GM21526 (cell line): Measurements from ENCODE around the gene SOS2.
"Not testable (repeated sequence)": the region's sequence is repeated elsewhere in the genome, so short reads cannot be mapped to it uniquely, and the experiment has no call there.

Experiments
- ATAC-seq: cut with Tn5 transposase; IDR thresholded peaks from one replicate; pipeline ENCODE4 v1.9.1; 2021; ENCODE audit warnings: moderate library complexity; ENCODE audit not compliant: unreplicated experiment, low FRiP score

SOS2 gene

DNA sequence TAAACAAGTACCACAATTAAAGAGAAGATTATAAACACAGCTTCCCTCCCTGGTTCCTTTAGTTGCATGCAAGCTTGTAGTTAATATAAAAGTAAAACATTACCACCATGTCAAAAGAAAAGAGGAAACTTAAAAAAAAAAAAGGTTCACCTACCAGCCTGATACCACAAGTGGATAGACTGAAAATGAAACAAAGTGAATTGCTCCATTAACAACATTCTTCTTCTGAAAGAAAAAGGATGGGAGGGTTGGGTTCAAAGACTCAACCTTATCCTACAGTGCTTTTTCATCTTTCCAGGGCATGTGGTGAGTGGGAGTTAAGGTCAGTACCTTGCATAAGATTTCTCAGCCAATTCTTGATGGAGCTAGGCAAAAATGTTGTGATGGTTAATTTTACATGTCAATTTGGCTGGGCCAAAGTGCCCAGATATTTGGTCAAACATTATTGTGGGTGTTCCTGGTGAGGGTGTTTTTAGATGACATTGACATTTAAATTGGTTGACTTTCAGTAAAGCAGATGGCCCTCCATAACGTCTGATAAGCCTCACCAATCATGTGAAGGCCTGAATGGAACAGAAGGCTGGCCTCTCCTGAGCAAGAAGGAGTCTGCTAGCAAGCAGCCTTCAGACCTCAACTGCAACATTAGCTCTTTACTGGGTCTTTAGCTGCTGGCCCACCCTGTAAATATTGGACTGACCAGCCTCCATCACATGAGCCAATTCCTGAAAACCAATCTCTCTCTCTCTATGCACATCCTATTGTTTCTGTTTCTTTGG, 143.8 kb downstream of the SOS2 start:
- ATAC-seq = no peak

DNA sequence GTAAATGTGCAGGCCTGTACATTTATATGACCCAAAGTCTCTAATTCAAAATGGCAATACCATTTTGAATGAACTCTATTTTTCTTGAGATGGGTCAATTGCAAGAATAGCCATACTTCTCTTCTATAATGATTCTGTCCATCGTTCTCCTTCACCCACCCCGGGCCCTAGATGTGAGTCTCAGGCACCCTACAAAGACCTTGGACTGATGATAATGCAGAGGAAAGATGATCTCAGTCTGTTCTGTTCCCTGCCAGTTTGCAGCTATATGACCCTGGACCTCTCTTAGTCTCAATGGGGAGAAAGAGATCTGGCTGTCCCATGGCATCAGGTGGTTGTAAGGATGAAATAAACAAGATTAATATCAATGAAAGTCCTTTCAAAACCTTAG, 145.1 kb downstream of the SOS2 start:
- ATAC-seq = no peak

DNA sequence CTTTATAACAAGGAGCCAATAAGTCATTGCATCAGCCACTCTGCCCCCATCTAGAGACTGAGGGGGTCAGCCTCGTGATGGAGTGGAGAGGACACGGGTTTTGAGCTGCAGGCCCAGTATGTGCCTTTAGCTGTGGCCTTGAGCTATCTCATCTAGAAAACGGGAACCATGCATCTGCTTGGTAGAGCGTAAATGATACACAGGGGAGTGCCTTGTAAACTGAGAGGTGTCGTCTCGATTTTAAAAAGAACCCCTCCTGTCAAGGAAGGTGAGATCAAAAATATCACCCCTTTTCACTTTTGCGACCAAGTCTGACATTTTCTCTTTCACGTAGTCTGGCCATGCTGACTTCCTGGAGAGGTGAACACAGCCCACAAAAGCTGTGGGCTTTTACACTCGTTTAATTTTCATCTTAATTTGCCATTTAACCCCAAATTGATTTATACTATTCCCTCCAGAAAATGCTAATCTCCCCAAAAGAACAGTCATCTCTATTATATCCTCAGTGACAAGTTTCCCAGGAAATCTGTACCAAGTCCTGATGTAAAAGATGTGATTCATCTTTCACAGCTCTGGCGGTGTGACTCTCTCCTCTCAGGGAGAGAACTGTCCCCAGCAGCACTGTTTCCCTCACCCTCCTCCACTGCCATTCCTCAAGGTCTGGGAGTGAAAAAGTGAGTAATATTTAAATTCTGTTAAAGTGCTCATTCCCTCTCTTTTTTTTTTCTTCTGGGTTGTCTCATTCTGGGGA, 145.6 kb downstream of the SOS2 start:
- ATAC-seq = peak; percentile 56

DNA sequence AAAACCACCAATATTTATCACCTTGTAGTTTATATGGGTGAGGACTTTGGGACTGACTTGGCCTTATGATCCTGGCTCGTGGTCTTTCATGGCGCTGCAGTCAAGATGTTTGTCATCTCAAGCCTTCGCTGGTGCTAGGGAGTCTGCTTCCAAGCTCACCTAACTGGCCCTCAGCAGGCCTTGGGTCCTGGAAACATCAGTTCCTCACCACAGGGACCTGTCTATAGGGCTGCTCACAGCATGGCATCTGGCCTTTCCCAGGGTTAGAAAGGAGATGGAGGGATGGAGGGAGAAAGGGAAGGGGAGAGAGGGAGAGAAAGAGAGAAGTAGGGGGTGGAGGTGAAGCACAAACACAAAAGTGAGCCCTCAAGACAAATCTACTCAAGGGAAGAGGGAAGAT, 146.7 kb downstream of the SOS2 start:
- ATAC-seq = no peak

DNA sequence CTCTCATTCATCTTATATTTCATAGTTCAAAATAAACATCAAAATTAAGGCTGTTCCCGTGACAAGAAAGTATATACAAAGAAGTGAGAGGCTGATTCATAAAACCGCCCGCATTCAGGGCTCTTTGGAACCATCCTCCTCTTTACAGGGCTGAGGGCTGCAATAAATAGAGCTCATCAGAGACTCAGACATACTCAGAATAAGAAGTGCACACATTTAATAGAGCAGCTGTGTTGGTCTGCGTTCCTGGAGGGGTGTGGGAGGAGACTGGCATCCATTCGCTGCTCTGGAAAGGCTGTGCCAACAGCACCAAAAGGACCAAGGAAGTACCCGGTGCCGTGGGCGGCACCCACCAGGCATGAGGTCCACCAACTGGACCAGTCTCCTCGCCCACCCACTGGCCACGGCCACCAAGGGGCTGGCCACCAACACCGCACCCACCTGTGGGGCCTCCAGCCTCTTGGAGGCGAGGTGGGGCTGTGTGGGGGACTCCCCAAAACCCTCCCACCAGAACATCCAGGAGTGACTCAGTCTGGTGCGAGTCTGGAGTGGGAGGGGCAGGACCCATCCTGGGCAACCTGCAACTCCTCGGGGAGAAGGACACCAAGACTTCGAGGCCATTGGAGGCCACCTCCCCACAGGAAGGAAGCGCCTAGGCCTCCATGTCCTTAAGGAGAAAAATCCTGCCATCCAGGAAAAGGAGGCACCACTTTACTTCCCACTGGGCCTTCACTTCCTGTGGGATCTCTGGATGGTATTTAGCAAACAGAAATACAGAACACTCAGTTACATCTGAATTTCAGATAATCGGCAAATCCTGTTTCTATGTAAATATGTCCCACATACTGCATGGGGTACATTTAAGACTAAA, 147.7 kb downstream of the SOS2 start:
- ATAC-seq = peak; percentile 26

DNA sequence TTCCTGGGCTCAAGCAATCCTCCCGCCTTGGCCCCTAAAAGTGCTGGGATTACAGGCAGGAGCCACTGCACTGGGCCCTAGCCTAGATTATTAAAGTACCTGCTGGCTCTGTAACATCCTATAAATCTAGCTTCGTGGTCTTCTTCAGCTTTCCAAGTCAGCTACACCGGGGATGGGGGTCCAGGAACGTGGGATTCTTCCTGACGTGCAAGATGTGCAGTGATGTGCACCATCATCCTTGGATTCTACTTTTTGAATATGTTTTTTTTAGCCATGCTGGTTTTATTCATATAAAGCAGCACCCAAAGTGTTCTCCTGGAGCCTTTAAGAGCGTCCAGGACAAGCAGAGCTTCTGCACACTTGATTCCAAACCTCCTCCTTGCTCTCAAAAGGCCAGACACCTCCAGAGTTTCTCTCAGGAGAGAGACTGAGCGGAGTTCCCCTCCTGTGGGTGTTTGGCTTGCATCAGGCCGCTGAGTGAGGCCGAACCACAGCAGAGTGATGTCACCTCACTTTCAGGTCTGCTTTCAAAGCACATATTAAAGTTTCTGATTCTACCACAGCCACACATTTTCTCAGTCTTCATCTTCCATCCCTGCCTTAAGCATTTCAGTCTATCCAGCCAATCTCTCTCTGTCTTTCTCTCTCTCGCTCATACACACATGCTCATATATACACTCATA, 148.5 kb downstream of the SOS2 start:
- ATAC-seq = peak; percentile 70

DNA sequence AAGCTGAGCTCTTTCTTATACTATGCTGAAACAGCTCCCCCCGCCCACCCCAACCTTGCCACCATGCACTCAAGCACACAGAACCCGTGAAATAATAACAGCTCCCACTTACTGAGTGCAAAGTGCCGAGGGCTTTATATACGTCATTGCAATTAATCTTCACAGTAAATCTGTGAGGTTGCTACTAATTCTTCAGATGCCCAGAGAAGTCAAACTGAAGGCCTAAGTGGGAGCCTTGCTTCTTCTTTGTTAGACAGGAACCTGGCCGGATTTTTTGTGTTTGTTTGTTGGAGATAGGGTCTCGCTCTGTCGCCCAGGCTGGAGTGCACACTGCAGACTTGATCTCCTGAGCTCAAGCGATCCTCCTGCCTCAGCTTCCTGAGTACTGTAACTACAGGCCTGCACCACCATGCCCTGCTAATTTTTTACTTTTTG, 149.1 kb downstream of the SOS2 start:
- ATAC-seq = no peak

DNA sequence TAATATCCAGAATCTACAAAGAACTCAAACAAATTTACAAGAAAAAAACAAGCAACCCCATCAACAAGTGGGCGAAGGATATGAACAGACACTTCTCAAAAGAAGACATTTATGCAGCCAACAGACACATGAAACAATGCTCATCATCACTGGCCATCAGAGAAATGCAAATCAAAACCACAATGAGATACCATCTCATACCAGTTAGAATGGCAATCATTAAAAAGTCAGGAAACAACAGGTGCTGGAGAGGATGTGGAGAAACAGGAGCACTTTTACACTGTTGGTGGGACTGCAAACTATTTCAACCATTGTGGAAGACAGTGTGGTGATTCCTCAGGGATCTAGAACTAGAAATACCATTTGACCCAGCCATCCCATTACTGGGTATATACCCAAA, 152.3 kb downstream of the SOS2 start:
- ATAC-seq = not testable (repeated sequence)

DNA sequence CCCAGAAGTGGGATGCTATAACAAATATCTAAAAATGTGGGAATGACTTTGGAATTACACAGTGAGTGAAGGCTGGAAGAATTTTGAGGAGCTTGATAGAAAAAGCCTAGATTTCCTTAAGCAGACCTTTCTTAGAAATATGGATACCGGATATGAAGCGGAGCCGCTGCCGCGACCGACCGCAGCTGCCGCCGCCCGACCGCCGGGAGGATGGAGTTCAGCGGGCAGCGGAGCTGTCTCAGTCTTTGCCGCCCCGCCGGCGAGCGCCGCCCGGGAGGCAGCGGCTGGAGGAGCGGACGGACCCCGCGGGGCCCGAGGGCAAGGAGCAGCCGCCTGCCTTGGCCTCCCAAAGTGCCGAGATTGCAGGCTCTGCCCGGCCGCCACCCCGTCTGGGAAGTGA, 157.7 kb downstream of the SOS2 start:
- ATAC-seq = not testable (repeated sequence)

DNA sequence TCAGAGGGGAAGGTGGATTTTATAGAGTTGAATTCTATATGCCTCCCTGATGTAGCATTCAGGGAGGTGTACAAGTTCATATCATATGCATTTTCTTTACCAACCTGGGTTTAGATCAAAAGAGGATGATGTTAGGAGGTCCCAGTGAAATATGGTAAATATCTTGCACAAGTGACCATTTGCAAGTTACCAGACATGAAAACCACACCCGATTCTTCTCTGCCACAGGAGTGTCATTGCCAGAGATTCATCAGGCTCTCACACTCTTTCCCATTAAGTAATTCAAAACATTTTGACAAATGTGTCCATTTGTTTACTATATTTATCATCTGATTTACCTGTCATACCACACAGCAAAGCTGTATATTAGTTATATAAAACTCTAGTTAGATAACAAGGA, 159.0 kb downstream of the SOS2 start:
- no peak for ATAC-seq

DNA sequence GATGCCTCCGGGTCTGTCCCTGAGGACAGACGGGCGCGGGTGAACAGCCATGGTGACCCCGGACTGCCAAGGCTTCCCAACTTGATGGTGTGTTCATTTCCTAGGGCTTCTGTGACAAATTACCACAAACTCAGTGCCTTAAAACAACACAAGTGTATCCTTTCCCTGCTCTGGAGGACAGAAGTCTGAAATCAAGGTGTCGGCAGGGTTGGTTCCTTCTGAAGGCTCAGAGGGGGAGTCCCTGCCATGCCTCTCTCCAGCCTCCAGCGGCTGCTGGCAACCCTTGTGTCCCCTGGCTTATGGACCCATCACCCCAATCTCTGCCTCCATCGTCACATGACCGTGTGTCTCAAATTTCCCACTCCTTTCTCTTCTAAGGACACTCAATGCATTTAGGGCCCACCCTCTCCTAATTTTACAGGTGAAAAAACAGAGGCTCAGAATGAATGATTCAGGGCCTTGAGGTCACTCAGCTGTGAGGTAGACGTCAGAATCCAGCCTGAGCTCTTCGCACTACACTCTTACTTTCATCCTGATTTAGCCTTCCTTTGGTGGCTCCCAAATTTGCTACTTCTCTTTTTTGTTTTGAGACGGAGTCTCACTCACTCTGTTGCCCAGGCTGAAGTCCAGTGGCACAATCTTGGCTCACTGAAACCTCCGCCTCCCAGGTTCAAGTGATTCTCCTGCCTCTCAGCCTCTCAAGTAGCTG, 160.4 kb downstream of the SOS2 start:
- no peak for ATAC-seq

DNA sequence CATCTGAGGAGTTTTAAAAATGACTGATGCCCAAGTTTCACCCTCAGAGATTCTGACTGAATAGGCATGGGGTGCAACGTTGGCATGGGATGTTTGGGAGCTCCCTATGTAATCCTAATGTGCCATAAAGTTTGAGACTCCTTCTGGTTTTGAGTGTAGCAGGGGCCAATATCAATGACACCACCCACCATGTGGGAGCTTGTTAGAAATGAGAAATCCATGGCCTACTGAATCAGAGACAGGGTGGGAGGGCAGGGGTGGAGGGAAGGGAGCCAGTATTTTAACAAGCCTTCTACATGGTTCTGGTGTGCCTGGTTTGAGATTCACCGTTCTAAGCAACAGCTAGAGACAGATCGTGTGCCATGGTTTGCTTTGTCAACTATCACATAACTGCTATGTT, 161.1 kb downstream of the SOS2 start:
- ATAC-seq = no peak

DNA sequence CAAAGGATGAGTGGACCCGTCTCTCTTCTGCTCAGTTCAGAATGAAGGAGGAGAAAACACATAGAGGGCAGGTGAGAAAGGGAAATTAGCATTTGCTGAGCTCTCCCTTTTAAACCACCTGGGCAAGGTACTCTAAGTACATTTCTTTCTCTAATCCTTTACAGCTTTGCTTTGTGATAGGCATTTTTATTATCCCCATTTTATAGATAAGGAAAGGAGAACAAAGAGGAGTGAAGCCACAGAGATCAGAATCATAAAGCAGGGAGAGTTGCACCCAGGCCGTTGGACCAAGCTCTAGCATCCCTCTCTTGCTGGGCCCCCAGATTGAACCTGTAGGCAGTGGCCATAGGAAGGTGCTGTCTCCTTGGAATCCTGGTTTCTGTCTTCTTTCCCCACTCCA, 162.1 kb downstream of the SOS2 start:
- no peak for ATAC-seq

DNA sequence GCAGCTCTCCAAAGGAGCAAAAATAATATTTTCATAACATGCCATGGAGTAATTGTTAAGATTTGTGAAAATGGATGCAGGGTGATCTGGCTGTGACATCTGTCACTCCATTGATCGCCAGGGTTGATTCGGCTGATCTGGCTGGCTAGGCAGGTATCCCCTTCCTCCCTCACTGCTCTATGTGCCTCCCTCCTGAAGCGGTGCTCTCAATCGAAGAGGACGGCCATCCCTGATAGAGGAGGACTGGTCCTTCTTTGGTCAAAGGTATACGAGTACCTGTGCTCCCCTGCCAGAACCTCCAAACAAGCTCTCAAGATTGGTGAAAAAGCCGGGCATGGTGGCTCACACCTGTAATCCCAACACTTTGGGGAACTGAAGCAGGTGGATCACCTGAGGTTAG, 162.9 kb downstream of the SOS2 start:
- ATAC-seq = no peak

DNA sequence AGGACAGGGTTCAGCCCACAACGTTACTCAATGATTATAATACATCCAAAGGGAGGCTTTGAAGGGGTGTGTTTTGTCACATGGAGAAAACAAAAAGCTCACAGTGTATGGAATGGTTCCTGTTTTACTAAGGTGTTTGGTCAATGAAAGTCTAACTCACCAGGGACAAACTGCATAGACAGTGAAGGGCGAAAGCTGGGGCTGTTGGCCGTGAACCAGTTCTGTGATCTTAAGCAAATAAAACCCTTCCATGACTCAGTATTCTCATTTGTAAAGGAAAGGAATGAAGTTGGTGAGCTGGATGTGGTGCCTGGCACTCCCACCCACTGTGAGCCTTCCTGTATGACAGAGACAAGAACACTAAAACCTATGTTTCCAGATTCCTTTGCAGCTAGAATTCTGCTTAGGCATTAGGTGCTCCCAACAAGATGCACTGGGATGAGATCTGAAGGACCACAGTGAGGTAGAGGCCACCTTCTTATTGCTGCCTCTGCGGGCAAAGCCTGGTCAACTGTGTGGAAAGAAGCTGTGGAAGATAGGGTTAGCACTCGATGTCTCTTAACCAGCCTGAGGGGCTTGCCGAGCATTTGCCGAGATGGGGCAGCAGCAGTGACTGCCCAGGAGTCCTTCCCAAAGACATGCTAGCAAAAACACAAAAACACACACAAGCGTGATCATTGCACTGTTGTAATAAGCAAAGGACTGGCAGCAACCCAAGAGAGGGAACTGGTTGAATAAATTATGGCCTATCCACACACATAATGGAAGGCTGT, 163.5 kb downstream of the SOS2 start:
- no peak for ATAC-seq
